Uterus (tissue), 2 donors: ENCODE results near the gene GRXCR2.

Source experiments
- POLR2A ChIP-seq, 2 donors: fragments of 450-650 bp; IDR thresholded peaks; one replicate each; pipeline ENCODE4 v1.6.1; 2016; ENCODE audit warnings: antibody characterized with exemption in 2 of 2, mild to moderate bottlenecking in 1 of 2, moderate library complexity in 1 of 2
- TF ChIP-seq, protein P1 (sequence below), 4 experiments: fragments of 200-600 bp in 2 of 4; fragments of 450-650 bp in 2 of 4; sonication (generic) in 2 of 4; IDR thresholded peaks; one replicate each; pipeline ENCODE4 v1.5.1; 2016 to 2019; ENCODE audit warnings: antibody characterized with exemption in 4 of 4, mild to moderate bottlenecking in 2 of 4, moderate library complexity in 1 of 4

DNA sequence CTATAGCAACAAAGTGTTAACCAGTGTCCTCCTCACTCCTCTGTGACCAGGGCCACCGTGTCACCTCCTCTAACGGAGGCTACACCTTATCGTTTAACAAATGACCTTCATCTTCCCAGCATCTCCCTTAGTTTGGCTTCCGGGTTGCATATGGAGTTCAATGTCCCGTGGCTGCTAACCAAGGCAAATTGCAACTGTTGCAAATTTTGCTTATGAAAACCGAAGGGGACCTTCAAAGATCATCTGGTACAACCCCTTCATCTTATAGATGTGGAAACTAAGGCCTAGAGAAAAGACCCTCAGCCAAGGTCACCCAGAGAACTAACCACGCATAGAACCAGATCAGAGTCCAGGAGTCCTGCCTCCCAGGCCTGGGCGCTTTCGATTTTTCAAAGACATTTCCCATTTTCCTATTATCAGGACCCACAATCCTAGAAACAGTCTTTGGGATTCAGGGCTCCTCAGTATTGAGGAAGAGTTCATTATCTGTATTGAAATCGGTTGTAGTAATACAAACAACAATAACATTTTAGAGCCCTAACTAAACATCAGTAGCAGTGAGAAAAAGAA, 39.1 kb downstream of the GRXCR2 start:
- TF ChIP-seq, protein P1, sequence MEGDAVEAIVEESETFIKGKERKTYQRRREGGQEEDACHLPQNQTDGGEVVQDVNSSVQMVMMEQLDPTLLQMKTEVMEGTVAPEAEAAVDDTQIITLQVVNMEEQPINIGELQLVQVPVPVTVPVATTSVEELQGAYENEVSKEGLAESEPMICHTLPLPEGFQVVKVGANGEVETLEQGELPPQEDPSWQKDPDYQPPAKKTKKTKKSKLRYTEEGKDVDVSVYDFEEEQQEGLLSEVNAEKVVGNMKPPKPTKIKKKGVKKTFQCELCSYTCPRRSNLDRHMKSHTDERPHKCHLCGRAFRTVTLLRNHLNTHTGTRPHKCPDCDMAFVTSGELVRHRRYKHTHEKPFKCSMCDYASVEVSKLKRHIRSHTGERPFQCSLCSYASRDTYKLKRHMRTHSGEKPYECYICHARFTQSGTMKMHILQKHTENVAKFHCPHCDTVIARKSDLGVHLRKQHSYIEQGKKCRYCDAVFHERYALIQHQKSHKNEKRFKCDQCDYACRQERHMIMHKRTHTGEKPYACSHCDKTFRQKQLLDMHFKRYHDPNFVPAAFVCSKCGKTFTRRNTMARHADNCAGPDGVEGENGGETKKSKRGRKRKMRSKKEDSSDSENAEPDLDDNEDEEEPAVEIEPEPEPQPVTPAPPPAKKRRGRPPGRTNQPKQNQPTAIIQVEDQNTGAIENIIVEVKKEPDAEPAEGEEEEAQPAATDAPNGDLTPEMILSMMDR (IDR thresholded peaks at IDR 0.05): no peak
- no peak for TF ChIP-seq POLR2A (IDR thresholded peaks at IDR 0.05)
